OCI-LY1 (cell line): ENCODE measurements around the gene HSPA4.
"Not testable (repeated sequence)": the region's sequence is repeated elsewhere in the genome, so short reads cannot be mapped to it uniquely, and the experiment has no call there.

Experiments
- H2AFZ ChIP-seq: fragments of 200-600 bp; sonication (generic), shearing (Covaris generic); 2 replicates; pipeline ENCODE4 v1.6.0; 2014; ENCODE audit warnings: antibody characterized with exemption, mild to moderate bottlenecking, low read length
- H3F3A ChIP-seq: fragments of 200-600 bp; sonication (generic), shearing (Covaris generic); 2 replicates; pipeline ENCODE4 v1.6.0; 2014; ENCODE audit warnings: mild to moderate bottlenecking, antibody characterized with exemption, low read length, moderate library complexity; ENCODE audit not compliant: insufficient read depth
- H3K27ac ChIP-seq: fragments of 200-600 bp; sonication (generic); 2 replicates; pipeline ENCODE4 v1.5.1; 2014; ENCODE audit warnings: low read length, mixed run types, mild to moderate bottlenecking, low read depth; ENCODE audit not compliant: poor library complexity, severe bottlenecking
- H3K27me3 ChIP-seq: fragments of 200-600 bp; sonication (generic); 2 replicates; pipeline ENCODE4 v1.6.0; 2014; ENCODE audit warnings: antibody characterized with exemption, mild to moderate bottlenecking, low read length, moderate library complexity; ENCODE audit not compliant: insufficient read depth
- H3K36me3 ChIP-seq: fragments of 200-600 bp; sonication (generic); 2 replicates; pipeline ENCODE4 v1.6.1; 2014; ENCODE audit warnings: mild to moderate bottlenecking, antibody characterized with exemption, low read length, moderate library complexity, mixed read lengths; ENCODE audit not compliant: insufficient read depth
- H3K4me1 ChIP-seq: fragments of 200-600 bp; sonication (generic); 2 replicates; pipeline ENCODE4 v1.5.1; 2014; ENCODE audit warnings: mild to moderate bottlenecking, low read length, moderate library complexity; ENCODE audit not compliant: insufficient read depth, severe bottlenecking
- H3K4me2 ChIP-seq: fragments of 200-600 bp; sonication (generic), shearing (Covaris generic); 2 replicates; pipeline ENCODE4 v1.6.1; 2014; ENCODE audit warnings: low read length
- H3K4me3 ChIP-seq: fragments of 200-600 bp; sonication (generic); 2 replicates; pipeline ENCODE4 v1.5.1; 2014; ENCODE audit warnings: low read length, low read depth, mild to moderate bottlenecking, mixed read lengths; ENCODE audit not compliant: poor library complexity, severe bottlenecking
- H3K79me2 ChIP-seq: fragments of 200-600 bp; shearing (Covaris generic); 2 replicates; pipeline ENCODE4 v1.6.1; 2016; ENCODE audit warnings: mixed run types, low read length, mixed read lengths; ENCODE audit not compliant: insufficient read depth
- H3K9ac ChIP-seq: fragments of 200-600 bp; sonication (generic), shearing (Covaris generic); 2 replicates; pipeline ENCODE4 v1.6.1; 2014; ENCODE audit warnings: mild to moderate bottlenecking, low read length, mixed read lengths
- H3K9me2 ChIP-seq: fragments of 200-600 bp; sonication (generic), shearing (Covaris generic); 2 replicates; pipeline ENCODE4 v1.6.1; 2014; ENCODE audit warnings: low read depth, mild to moderate bottlenecking, low read length, mixed read lengths
- H3K9me3 ChIP-seq: fragments of 200-600 bp; shearing (Covaris generic); 2 replicates; pipeline ENCODE4 v1.6.1; 2014; ENCODE audit warnings: low read length, mixed read lengths
- H4K20me1 ChIP-seq: fragments of 200-600 bp; sonication (generic), shearing (Covaris generic); 2 replicates; pipeline ENCODE4 v1.6.0; 2016; ENCODE audit warnings: mild to moderate bottlenecking, low read length; ENCODE audit not compliant: insufficient read depth
- CTCF ChIP-seq: fragments of 200-600 bp; sonication (generic), shearing (Covaris generic); IDR thresholded peaks from 2 replicates; pipeline ENCODE4 v1.5.1; 2017; ENCODE audit warnings: mild to moderate bottlenecking, antibody characterized with exemption, low read length, moderate library complexity, mixed read lengths
- EZH2 ChIP-seq: fragments of 200-600 bp; sonication (generic), shearing (Covaris generic); IDR thresholded peaks from 2 replicates; pipeline ENCODE4 v1.8.0; 2017; ENCODE audit warnings: borderline replicate concordance, mixed run types, mild to moderate bottlenecking, antibody characterized with exemption, low read length, moderate library complexity, mixed read lengths

The HSPA4 gene

GRCh38 chr5:133017964-133018363 lies 33.8 kb upstream of the HSPA4 start:
- H4K20me1 ChIP-seq, result no peaks in the 10 kb centered on the region
- no peak overlapping the region for H3K4me3 ChIP-seq
- no peaks in the 10 kb centered on the region for H3K4me1 ChIP-seq
- no peaks in the 10 kb centered on the region for H3K9me2 ChIP-seq
- H3F3A ChIP-seq, result no peaks in the 10 kb centered on the region
- TF ChIP-seq CTCF (no peak), EZH2 (no peak)
- peaks cover 46% of the 10 kb centered on the region for H3K36me3 ChIP-seq
- H3K27ac ChIP-seq, result no peak overlapping the region
- H3K9me3 ChIP-seq, result no peaks in the 10 kb centered on the region
- H2AFZ ChIP-seq, result no peak overlapping the region
- H3K27me3 ChIP-seq, result no peaks in the 10 kb centered on the region
- peaks cover 14% of the 10 kb centered on the region for H3K79me2 ChIP-seq
- H3K9ac ChIP-seq, result no peak overlapping the region
- H3K4me2 ChIP-seq, result no peak overlapping the region

- not testable (repeated sequence) for H3F3A ChIP-seq, H4K20me1 ChIP-seq, H3K4me3 ChIP-seq, H2AFZ ChIP-seq, H3K9me2 ChIP-seq, H3K4me2 ChIP-seq, H3K9me3 ChIP-seq, H3K4me1 ChIP-seq, H3K9ac ChIP-seq, H3K27ac ChIP-seq, H3K27me3 ChIP-seq
- peaks cover 26% of the 10 kb centered on the region for H3K79me2 ChIP-seq
- H3K36me3 ChIP-seq, result peaks cover 57% of the 10 kb centered on the region
These were observed 32.3 kb upstream of the HSPA4 start for GRCh38 chr5:133019471-133019870.

- Histone ChIP-seq H3K4me1 (peaks cover 38% of the 10 kb centered on the region), H3K36me3 (peaks cover 24% of the 10 kb centered on the region)
- TF ChIP-seq EZH2 (no peak), CTCF (no peak)
These were observed 25.8 kb upstream of the HSPA4 start, which contains the start of gene ZCCHC10 for GRCh38 chr5:133025804-133026663. Gene ZCCHC10 (minus strand): TSS chr5:133026549. CDS start chr5:133026537, 12 bp downstream.

More at GRCh38 chr5:133025804-133026663, 25.8 kb upstream of the HSPA4 start, which contains the start of gene ZCCHC10:
- peak within 1 kb of the TSS; percentile 94 for H2AFZ ChIP-seq
- H4K20me1 ChIP-seq, result no peaks in the 10 kb centered on the region
- peak within 1 kb of the TSS; percentile 69 for H3K4me3 ChIP-seq
- H3K9me3 ChIP-seq, result no peaks in the 10 kb centered on the region
- no peaks in the 10 kb centered on the region for H3K27me3 ChIP-seq
- no peaks in the 10 kb centered on the region for H3F3A ChIP-seq
- peak within 1 kb of the TSS; percentile 70 for H3K9ac ChIP-seq
- H3K79me2 ChIP-seq, result peaks cover 35% of the 10 kb centered on the region
- H3K9me2 ChIP-seq, result no peaks in the 10 kb centered on the region
- peak within 1 kb of the TSS; percentile 86 for H3K4me2 ChIP-seq
- peak within 1 kb of the TSS; percentile 61 for H3K27ac ChIP-seq
